ENCODE measurements around the gene MAPK7. TPM values are rescaled to one million over a fixed set of nuclear protein-coding genes. Genes with fewer than 3 reads are reported as not detected.
A peak's percentile ranks its signal among the peaks of the same experiment; 100 is the strongest.

The MAPK7 gene
- total and polyA plus RNA-seq, 2 of the 4 experiments (the other 2 are of a cell fraction), result 9.7 to 25.4 TPM

DNA sequence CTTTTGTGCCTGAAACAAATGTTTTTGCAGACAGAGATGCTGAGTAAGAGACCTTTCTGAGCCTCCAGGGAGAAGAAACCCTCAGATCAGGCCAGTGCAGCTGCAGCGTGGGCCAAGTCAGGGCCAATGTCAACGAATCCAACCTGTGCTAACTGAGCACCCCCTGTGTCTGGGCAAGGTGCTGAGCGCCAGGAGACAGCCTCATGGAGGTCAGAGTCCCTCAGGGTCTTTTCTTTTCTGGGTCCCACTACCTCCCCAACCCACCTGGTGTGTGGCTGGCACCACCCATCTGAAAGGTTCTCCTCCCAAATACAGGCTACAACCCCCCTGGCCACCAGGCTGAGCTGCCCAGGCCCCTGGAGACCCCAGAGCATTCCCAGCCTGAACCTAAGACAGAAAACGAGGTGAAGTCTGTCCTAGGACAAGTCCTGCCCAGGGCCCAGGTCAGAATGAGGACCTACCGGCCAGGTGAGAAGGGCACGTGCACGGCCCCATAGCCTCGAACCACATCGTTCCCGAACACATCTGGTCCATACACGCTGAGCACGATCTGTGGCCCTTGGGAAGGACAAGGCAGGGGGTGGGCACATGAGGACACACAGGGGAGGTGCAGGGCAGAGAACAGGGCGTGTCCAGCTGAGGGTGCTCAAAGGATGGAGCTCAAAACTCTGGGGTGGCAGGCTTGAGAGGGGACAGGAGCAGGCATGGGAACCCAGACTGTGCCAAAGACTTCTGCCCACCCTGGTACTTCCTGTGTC, 30.8 kb upstream of the MAPK7 start:
- Histone ChIP-seq H4K5ac (ENCODE audit: low read depth, low read length) (no peak overlapping the region; the same call in 1 of the 2 replicates), H3K36me3 (ENCODE audit: control insufficient read depth, insufficient read depth, low read length) (no peaks in the 10 kb centered on the region), H3K9me1 (ENCODE audit: insufficient read depth, low read length) (peaks cover 16% of the 10 kb centered on the region), H3K27ac (ENCODE audit: insufficient read depth, low read length) (no peak overlapping the region; the same call in 1 of the 2 replicates), H2AK9ac (replicated peaks; ENCODE audit: low read depth, low read length, poor library complexity) (peak overlapping the region; percentile 89), H3K4me1 (ENCODE audit: control insufficient read depth, insufficient read depth, low read length) (peaks cover 17% of the 10 kb centered on the region), H3K4me2 (ENCODE audit: low read depth, low read length) (no peak overlapping the region), H3K56ac (ENCODE audit: extremely low read depth, insufficient read depth, low read length) (no peak overlapping the region), H2BK20ac (ENCODE audit: low read depth, low read length) (peak overlapping the region; percentile 34), H3K4ac (ENCODE audit: low read depth, low read length) (peak overlapping the region; percentile 87), H3K9me3 (ENCODE audit: control insufficient read depth, insufficient read depth, low read length) (no peaks in the 10 kb centered on the region), H4K91ac (ENCODE audit: insufficient read depth, low read depth, low read length) (peak overlapping the region; percentile 86), H3K14ac (replicated peaks; ENCODE audit: low read depth, low read length) (peak overlapping the region; percentile 70), H2BK5ac (ENCODE audit: low read depth, low read length, poor library complexity, severe bottlenecking) (peak overlapping the region; percentile 59), H3K4me3 (ENCODE audit: insufficient read depth, low read depth, low read length) (no peak overlapping the region), H3K18ac (ENCODE audit: low read depth, low read length) (0 out of 2 replicates have a peak overlapping the region, but pooled peaks have one; percentile 17), H2AFZ (replicated peaks; ENCODE audit: low read length, poor library complexity) (peak overlapping the region; percentile 69), H3K23ac (ENCODE audit: low read depth, low read length) (peak overlapping the region; percentile 79; the same call in 1 of the 2 replicates), H2AK5ac (ENCODE audit: low read depth, low read length) (peak overlapping the region; percentile 97), H2BK15ac (ENCODE audit: low read depth, low read length) (peak overlapping the region; percentile 94; the same call in 2 of the 3 replicates), H2BK120ac (ENCODE audit: low read depth, low read length) (peak overlapping the region; percentile 10), H3K9ac (ENCODE audit: low read depth, low read length) (no peak overlapping the region), H3K79me1 (ENCODE audit: low read depth in 1 of 2, low read length in 2 of 2) (peaks cover 0 to 4% of the 10 kb centered on the region in 2 experiments; a peak in 1 of 4 replicates), H4K20me1 (ENCODE audit: insufficient read depth, low read length) (peaks cover 5% of the 10 kb centered on the region; the same call in 1 of the 2 replicates), H3K27me3 (ENCODE audit: control insufficient read depth, insufficient read depth, low read length) (no peaks in the 10 kb centered on the region), H4K8ac (ENCODE audit: low read depth in 2 of 2, low read length in 2 of 2) (peak overlapping the region in 1 of 2 experiments; percentile 56; a peak in 2 of 4 replicates)
- 81% methylated on average over 7 of the region's 13 CpGs; no CpG with 5 or more reads in 1 of the 2 experiments for whole genome bisulfite sequencing, 2 experiments (ENCODE audit: extremely low coverage in 2 of 2, insufficient read length in 1 of 2)
- ChIA-PET POLR2A (ENCODE audit: unreplicated experiment) (no interaction called here), CTCF (no interaction called here)
- dilution Hi-C loops (cut with HindIII; ENCODE audit: low sequenced_read_pairs, unreplicated experiment) (no loop called here), intact Hi-C loops (cut with micrococcal nuclease) (no loop called here), in situ Hi-C loops (cut with MboI; ENCODE audit: low sequenced_read_pairs) (no loop called here)
- DNase-seq (no peak), ATAC-seq (ENCODE audit: low read depth) (no peak)
- TF ChIP-seq, protein P1, sequence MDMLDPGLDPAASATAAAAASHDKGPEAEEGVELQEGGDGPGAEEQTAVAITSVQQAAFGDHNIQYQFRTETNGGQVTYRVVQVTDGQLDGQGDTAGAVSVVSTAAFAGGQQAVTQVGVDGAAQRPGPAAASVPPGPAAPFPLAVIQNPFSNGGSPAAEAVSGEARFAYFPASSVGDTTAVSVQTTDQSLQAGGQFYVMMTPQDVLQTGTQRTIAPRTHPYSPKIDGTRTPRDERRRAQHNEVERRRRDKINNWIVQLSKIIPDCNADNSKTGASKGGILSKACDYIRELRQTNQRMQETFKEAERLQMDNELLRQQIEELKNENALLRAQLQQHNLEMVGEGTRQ (IDR thresholded peaks at IDR 0.05; ENCODE audit: low read depth, low read length), result no peak
- TF ChIP-seq, protein P2, sequence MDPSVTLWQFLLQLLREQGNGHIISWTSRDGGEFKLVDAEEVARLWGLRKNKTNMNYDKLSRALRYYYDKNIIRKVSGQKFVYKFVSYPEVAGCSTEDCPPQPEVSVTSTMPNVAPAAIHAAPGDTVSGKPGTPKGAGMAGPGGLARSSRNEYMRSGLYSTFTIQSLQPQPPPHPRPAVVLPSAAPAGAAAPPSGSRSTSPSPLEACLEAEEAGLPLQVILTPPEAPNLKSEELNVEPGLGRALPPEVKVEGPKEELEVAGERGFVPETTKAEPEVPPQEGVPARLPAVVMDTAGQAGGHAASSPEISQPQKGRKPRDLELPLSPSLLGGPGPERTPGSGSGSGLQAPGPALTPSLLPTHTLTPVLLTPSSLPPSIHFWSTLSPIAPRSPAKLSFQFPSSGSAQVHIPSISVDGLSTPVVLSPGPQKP (IDR thresholded peaks at IDR 0.05; ENCODE audit: borderline replicate concordance, low read depth, low read length), result no peak
- TF ChIP-seq RCOR1 (IDR thresholded peaks at IDR 0.05; ENCODE audit: insufficient replicate concordance, low read length), result no peak
- no peak for TF ChIP-seq RAD21 (IDR thresholded peaks at IDR 0.05; ENCODE audit: low read length)
- no peak for TF ChIP-seq BHLHE40 (IDR thresholded peaks at IDR 0.05; ENCODE audit: low read depth, low read length)
- no peak for TF ChIP-seq MAFK (IDR thresholded peaks at IDR 0.05; ENCODE audit: low read depth, low read length)
- TF ChIP-seq SMC3 (IDR thresholded peaks at IDR 0.05; ENCODE audit: low read depth, low read length), result no peak
- no peak for TF ChIP-seq FOS (IDR thresholded peaks at IDR 0.05; ENCODE audit: low read depth, low read length)
- TF ChIP-seq POLR2A (IDR thresholded peaks at IDR 0.05; ENCODE audit: low read depth, low read length), result no peak
- no TSS peak for BruUV-seq (replicated peaks)

Measured in IMR-90 (cell line).